Left renal cortex interstitium (tissue), 4 donors: ENCODE results near the gene MTG1. TPM values are rescaled to one million over a fixed set of nuclear protein-coding genes. Genes with fewer than 3 reads are reported as not detected.
"Not testable (repeated sequence)": the region's sequence is repeated elsewhere in the genome, so short reads cannot be mapped to it uniquely, and the experiment has no call there.

Source experiments
- DNase-seq, 4 donors: peaks; one replicate each; pipeline ENCODE4 v3.0.0-alpha.2; 2013; ENCODE audit warnings: low read depth in 4 of 4, low spot score in 2 of 4, missing footprints in 1 of 4
- polyA plus RNA-seq, 4 donors: library from polyadenylated mRNA; unstranded; fragments of 120-200 nt; gene quantifications; one replicate each; pipeline ENCODE4 v1.2.1, GENCODE V29; 2013; ENCODE audit not compliant: insufficient read length in 4 of 4

The MTG1 gene
- polyA plus RNA-seq, 4 donors = 60.3 to 104 (median 81.0) TPM

GRCh38 chr10:133460208-133460769 is 66.3 kb downstream of the MTG1 start:
- no peak for DNase-seq

- DNase-seq = no peak
Observed at GRCh38 chr10:133461027-133461426, 67.1 kb downstream of the MTG1 start.

GRCh38 chr10:133461841-133462240 is 67.9 kb downstream of the MTG1 start:
- no peak for DNase-seq

- no peak for DNase-seq
Observed at GRCh38 chr10:133462512-133463305, 68.8 kb downstream of the MTG1 start.

GRCh38 chr10:133464582-133465031 is 70.7 kb downstream of the MTG1 start:
- no peak for DNase-seq

GRCh38 chr10:133465191-133465949 is 71.4 kb downstream of the MTG1 start:
- DNase-seq = no peak

- no peak for DNase-seq
Observed at GRCh38 chr10:133465950-133466474, 72.1 kb downstream of the MTG1 start.

- DNase-seq = no peak
Observed at GRCh38 chr10:133466683-133467275, 72.8 kb downstream of the MTG1 start.

GRCh38 chr10:133467286-133467911 is 73.4 kb downstream of the MTG1 start:
- DNase-seq = no peak

- not testable (repeated sequence) for DNase-seq
Observed at GRCh38 chr10:133469205-133469604, 75.2 kb downstream of the MTG1 start.

GRCh38 chr10:133471300-133472109 is 77.5 kb downstream of the MTG1 start:
- DNase-seq = no peak

Other genes starting within 250 kb of the MTG1 start
- 10 to 100 TPM in 2 of 4 donors, 1 to 10 TPM in 2; 4.5 to 11.4 (median 8.2) TPM for gene KNDC1, start 233.9 kb upstream of the MTG1 start, polyA plus RNA-seq
- gene UTF1, start 163.9 kb upstream of the MTG1 start, polyA plus RNA-seq = under 1 TPM in 1 of 4 donors, not detected in 3; 0.09 TPM
- under 1 TPM; 0.08 to 0.24 (median 0.15) TPM for gene VENTX, start 156.3 kb upstream of the MTG1 start, polyA plus RNA-seq
- 1 to 10 TPM; 1.3 to 4.1 (median 2.6) TPM for gene ADAM8, start 117.3 kb upstream of the MTG1 start, polyA plus RNA-seq
- 10 to 100 TPM; 62.0 to 77.6 (median 70.2) TPM for gene TUBGCP2, start 85.3 kb upstream of the MTG1 start, polyA plus RNA-seq
- gene ZNF511, start 85.2 kb upstream of the MTG1 start, polyA plus RNA-seq = 10 to 100 TPM; 32.0 to 53.7 (median 38.7) TPM
- under 1 TPM in 2 of 4 donors, not detected in 2; 0.31 to 0.73 TPM for gene CALY, start 57.3 kb upstream of the MTG1 start, polyA plus RNA-seq
- 1 to 10 TPM; 2.9 to 6.8 (median 5.8) TPM for gene PRAP1, start 46.8 kb upstream of the MTG1 start, polyA plus RNA-seq
- gene FUOM, start 36.1 kb upstream of the MTG1 start, polyA plus RNA-seq = 10 to 100 TPM; 17.8 to 29.0 (median 21.9) TPM
- 100 to 1,000 TPM; 134 to 143 (median 138) TPM for gene ECHS1, start 20.8 kb upstream of the MTG1 start, polyA plus RNA-seq
- 1 to 10 TPM; 6.2 to 10.0 (median 6.4) TPM for gene PAOX, start 14.9 kb upstream of the MTG1 start, polyA plus RNA-seq
- 1 to 10 TPM; 3.4 to 7.5 (median 5.3) TPM for gene SPRN, start 30.5 kb downstream of the MTG1 start, polyA plus RNA-seq
- gene SCART1, start 59.8 kb downstream of the MTG1 start, polyA plus RNA-seq = 1 to 10 TPM in 3 of 4 donors, under 1 TPM in 1; 0.42 to 4.3 (median 2.4) TPM
- gene CYP2E1, start 133.2 kb downstream of the MTG1 start, polyA plus RNA-seq = 1 to 10 TPM in 2 of 4 donors, under 1 TPM in 2; 0.47 to 2.9 (median 1.6) TPM
- gene SYCE1, start 171.4 kb downstream of the MTG1 start, polyA plus RNA-seq = under 1 TPM; 0.14 to 0.76 (median 0.45) TPM
- not detected for gene FRG2B, start 232.6 kb downstream of the MTG1 start, polyA plus RNA-seq